Nucleus accumbens (tissue), 56 donors: ENCODE data around the gene TLCD1.
A peak's percentile ranks its signal among the peaks of the same experiment; 100 is the strongest.

Experiments used
- DNase-seq, 56 donors: peaks; one replicate each; lab custom pipeline; 2025; lab: John Stamatoyannopoulos, UW

Gene TLCD1

DNA sequence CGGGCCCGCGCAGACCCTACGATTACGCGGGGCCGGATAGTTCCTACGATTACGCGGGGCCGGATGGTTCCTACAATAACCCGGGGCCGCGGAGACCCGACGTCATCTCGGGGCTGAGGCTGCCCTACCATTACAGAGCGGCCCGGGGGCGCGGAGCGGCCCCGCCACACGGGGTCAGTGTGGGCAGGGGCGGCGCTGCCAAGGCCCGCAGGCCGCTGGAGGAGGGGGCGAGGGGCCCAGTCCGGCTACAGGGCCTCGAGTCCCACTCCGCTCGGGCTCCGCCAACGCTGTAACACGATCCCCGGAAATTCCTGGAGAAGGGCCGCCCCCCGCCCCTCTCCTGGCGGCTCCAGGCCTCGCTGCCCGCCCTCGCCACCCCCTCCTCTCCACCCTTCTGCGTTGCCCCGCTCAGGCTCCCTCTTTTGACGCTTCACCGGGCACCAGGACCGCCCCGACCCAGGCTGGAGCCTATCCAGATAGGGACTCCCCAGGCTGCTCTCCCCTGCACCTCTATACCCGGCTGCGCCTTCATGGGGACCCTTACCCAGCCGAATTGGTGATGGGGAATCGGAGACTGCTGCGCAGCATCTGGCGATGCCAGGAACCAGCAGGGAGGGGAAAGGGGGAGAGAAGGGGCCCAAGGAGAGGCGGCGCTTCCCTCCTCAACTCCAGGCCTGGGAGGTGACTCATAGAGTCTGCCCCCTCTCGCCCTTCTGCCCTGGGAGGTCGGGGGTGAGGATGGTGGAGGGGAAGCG lies 8.3 kb downstream of the TLCD1 start, which contains the start of gene RAB34:
RAB34 (minus strand) TSS at position 291 of the 755 bp plus-strand sequence. CDS start 602 bp downstream, outside the sequence.
- peak in 35 of 56 donors; percentile 12 to 70 (median 41) for DNase-seq

DNA sequence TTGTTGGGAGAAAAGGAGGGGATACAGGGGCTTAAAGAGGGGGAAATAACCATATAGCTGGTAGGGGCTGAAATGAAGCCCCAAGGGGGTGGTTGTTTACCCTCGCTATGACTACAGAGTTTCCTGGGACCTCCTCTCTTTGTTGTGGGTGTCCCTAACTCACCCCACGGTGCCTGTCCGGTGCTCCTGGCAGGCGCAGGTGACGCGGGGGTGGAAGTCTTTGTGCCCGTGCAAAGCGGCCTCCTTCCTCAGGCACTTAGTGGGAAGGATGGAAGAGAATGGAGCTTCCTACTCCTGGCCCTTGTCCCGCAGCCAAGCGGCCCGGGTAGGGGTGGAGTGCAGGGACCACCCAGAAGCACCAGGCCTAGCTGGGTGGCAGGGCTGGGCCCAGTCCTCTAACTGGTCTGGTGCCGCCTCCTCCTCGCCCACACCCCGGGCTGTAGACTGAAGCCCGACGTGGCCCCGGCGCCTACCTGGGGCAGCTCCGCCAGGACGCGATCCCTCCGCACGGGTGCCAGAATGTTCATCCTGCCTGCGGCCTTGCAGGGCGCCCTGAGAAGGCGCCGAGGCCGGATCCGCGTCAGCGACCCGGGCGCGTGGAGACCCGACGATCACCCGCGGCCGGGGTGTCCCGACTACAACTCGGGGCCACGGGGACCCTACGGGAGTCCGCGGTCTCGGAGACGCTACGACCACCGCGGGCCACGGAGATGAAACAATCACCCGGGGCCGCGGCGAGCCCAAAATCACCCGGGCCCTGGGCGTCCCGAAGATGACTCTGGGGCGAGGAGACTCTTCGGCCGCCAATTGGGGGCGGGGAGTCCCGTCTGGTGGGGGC lies 9.1 kb downstream of the TLCD1 start:
- peak in 1 of 56 donors; percentile 20 for DNase-seq

DNA sequence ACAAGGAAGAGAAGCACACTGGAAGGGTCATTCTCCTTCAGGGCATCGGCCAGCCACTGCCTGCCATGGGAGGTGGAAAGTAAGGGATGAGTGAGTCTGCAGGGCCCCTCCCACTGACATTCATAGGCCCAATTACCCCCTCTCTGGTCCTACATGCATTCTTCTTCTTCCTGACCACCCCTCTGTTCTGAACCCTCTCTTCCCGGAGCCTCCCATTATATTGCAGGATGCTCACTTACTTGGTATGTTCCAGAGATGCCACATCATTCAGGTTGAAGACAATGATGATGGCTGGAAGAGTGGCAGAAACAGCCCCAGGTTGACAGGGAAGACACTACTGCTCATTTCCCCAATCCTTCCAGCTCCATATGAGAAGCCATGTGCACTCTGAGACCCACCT lies 10.8 kb downstream of the TLCD1 start:
- DNase-seq: no peak

DNA sequence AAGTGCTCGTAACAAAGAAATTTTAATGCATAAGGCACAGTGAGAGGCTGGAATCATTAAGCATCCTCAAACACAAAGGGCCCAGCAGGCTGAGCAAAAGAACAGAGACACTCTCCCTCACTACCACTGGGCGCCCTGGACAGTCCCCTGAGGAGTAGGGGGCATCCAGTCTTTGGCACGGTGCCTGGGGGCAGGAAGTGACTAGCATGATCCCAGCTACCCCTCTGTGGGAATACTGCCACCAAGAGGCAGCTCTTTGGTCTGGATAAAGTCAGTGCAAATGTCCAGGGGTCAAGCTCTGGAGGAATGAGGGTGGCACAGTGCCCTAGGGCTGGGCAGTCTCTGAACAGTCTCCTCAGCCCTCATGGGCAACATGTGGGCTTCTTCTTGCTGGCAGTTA lies 11.8 kb downstream of the TLCD1 start:
- DNase-seq: no peak

DNA sequence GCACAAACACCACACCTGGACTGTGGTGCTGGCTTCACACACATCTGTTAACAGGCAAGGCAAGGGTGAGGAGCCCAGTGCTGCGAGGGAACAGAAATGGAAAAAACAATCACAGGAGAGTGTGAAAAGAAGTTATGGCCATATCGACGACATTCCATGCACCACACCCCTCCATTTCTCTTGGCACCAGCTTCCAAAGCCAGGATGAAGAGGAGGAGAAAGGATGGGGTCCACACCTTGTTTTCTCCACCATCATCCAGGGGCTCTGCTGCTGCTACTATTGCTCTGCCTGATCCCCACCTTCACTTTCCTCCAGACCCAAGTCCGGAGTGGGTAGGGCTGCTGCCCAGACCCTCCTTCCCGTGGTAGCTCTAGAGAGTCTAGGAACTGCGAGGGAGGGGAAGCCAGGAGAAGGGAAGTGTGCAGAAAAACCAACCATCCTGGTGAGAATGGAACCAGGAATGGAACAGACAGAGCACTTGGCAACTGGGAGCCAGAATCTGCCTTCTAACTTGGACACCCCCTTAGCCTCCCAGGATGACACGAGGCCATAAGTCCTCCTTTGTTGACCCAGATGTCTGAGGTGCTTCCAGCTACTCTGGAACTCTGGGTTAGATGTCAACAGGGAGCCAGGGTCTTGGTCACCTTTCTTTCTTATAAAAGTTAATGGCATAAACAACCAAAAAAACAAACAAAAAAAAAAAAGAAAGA lies 13.2 kb downstream of the TLCD1 start:
- DNase-seq: no peak

DNA sequence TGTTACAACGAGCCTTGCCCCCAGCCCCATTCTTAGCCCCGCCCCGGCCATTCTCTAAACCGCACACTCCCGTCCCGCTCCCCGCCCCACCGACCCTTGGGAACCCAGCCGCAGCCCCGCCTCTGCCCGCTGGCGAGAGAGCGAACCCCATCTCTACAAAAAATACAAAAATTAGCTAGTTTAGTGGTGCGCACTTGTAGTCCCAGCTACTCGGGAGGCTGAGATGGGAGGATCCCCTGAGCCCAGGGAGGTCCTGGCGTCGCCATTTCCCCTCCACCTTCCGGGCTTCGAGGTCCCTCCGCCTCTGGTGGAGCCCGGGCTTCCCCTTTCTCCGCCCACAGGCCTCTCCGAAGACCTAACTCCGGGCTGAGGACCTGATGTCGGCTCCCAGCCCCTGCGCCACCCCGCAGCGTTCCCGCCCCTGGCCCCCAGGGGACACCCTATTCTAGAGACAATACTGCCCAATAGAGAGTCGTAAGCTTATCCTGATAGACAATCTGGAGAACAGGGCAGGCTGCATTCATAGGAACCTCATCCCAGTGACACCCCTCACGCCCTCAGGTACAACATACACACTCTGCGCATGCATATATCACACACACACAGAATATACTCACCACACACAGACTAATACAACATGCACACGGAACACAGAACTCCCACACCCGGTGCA lies 13.9 kb downstream of the TLCD1 start:
- no peak for DNase-seq

DNA sequence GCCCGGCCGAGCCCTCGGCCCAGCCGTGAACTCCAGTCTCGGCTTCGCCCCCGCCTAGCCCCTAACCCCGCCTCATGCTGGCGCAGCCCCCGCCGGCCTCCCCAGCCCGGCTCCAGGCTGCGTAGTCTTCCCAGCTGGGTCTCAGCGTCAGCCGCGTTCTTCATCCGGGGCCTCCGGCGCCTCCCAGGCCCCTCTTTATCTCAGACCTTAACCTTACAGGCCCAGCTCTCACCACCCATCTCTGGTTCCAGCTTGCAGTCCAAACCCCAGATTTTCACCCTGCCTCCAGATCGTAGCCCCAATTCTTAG lies 14.4 kb downstream of the TLCD1 start, which contains the start of gene PROCA1:
PROCA1 (minus strand) TSS at position 166 of the 309 bp plus-strand sequence. CDS start 228 bp downstream, outside the sequence.
- DNase-seq: peak in 2 of 56 donors; percentile 57 to 60

DNA sequence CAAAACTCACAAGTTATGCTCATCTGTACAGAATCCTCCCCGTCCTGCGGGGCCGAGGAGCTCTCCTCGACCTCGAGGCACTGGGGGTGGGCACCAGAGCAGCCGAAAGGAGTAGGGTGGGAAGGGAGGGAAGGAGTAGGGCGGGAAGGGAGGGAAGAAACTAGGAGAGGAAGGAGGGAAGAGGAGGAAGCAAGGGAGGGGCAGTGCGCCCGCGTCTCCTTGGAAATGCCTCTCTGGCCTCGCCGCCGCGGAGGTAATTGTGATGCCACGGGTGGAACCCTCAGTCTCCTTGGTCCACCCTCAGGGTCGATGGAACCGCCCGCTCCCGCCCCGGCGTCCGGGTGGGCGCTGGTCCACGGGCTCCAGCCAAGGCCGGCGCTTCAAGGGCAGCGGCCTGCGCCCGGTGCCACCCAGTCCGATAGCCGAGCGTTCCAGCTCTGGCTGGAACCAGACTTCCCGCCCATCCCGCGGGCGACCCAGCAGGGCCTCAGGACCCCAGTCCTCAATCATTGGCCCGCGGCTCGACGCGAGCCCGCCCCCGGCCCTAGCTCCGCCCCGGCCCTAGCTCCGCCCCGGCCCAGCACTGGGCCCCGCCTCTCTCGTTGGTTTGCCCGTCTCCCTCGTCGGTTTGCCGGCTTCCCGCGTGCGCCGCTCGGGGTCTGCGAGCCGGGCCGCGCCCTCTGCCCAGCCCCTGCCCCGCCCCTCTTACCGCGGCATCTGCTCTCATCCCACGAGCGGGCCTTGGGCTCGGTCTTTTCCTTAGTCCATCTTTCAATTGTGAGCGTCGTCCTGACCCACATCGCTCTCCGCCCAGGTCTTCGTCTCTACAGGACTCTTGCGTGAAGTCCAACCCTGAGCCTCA lies 14.9 kb downstream of the TLCD1 start:
- DNase-seq: peak; percentile 47 to 95 (median 81)

DNA sequence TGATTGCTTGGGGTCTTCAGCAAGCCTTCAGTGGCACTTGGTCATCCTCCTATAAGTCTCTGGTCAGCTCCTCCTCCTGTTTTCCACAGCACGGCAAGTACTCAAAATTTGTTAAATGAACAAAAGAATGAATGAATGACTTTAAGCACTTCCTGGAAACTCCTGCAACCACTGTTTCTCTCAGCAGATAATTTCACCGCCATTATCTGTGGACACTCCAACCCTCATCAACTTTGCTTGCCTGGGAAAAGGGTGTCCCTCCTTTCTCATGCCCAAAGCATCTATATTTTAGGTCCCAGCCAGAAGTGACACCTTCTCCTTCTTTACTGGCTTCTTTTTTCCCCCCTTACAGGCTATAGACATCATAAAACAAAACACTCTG lies 18.7 kb downstream of the TLCD1 start:
- no peak for DNase-seq

DNA sequence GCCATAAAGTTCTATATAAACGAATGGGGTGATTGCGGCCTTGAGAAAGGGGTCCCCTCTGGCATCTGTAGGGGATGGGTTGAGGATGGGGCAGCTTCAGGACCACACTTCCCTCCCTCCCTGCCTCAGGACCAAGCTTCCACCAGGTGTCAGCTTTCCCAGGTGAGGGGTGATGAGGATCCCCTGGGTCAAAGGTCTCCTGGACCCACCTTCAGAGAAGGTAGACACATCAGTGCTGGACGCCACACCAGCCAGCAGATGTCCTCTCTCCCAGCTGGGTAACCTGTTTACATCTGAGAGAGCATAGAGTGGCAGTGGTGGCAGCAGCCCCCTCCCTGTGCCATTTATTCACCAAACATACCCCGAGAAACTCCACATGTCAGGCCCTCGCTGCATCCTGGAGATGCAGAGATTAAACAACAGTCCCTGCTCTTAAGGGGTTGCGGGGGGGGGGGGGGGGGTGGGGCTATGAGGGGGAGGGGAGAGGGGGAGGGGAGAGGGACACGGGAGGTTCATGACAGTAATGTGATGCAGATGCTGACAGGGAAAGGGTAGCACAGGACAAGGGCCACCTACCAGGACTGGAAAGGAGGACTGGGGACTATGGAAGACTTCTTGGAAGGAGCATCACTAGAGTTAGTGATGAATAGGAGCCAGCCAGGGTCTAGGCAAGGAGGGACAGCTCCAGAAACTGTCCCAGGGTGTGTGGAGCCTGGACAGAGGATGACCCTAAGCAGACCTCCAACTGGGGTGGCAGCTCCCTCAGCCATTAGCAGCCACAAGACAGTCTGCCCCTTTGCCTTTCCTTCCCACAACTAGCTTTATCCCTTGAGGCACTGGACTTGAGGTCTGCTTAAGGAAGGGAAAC lies 19.3 kb downstream of the TLCD1 start:
- no peak for DNase-seq

DNA sequence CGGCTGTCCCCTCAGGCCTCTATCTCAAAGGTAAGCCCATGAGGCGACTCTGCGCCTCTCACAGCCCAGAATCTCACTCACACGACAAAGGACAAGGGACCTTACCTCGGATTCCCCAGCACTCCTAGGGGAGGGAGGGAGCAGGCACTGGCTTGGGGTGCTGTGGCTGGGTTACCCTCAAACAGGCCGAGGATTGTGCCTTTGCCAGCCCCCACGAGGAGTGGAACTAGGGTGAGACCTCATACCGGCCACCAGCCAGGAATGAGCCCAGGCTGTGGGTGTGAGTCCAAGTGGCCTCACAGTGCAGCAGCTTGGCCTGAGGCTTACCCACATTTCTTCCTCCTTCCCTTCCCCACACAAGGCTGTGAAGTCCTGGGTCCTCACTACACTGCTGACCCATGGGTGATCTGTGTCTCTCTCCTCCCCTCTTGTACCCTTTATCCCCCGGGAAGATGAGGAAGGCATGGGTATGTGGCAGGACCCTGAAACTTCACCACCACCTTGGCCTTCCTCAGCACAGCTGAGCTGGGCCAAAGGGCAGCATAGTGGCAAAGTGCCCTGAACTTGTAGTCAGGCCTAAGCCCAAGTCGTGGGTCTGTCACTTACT lies 20.2 kb downstream of the TLCD1 start:
- no peak for DNase-seq

DNA sequence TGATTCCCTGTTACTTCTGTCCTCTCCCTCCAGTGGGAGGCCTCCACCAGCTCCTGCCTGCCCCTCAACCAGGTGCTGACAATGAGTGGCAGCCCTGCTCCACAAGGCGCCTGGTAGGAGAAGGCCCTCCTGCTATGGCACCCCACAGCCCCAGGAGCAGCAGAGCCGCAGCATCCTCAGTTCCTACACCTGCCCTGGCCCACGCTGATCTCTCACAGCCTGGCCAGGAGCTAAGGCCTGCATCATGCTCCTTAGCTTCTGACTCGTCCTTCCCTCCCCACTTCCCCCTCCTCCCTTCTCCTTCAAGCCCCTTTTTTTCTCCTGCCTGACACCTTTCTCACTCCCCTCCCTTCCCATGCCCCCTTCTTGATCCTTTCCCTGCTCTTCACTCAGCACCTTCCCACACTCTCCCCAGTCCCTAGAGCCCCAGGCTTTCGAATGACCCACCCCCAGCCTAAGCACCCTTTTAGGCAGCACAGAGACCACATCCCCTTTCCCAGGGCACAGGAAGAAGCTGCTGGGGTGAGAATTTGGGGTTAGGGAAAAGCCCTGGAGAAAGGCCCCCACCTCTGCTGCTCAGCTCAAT lies 20.9 kb downstream of the TLCD1 start:
- no peak for DNase-seq

DNA sequence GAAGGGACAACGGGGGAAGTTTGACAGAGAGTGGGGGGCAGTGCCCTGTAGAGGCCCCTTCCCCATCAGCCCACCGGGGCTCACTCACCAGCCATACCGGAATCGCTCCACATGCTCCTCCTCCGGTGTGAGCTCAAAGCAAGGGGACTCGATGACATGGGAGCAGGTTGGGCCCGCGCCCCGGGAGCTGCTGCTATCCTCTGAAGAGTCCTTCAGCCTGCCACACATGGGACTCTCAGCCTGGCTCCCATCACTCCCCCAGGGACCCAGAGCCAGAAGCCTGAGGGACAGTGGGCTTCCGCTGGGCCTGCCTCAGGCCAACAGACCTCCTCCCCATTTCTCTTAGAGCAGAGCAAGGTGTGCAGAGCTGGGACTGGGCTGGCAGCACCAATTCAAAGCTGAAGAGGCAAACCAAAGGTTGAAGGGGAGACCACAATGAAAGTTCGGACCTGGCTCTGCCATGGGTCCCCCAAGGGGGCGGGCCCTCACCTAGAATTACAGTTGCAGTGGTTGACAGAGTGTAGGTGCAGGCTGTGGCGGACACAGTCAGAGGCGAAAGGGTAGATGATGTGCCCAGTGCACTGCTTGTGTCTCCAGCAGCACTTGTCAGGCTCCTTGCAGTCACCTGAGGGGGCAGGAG lies 21.7 kb downstream of the TLCD1 start:
- DNase-seq: no peak

DNA sequence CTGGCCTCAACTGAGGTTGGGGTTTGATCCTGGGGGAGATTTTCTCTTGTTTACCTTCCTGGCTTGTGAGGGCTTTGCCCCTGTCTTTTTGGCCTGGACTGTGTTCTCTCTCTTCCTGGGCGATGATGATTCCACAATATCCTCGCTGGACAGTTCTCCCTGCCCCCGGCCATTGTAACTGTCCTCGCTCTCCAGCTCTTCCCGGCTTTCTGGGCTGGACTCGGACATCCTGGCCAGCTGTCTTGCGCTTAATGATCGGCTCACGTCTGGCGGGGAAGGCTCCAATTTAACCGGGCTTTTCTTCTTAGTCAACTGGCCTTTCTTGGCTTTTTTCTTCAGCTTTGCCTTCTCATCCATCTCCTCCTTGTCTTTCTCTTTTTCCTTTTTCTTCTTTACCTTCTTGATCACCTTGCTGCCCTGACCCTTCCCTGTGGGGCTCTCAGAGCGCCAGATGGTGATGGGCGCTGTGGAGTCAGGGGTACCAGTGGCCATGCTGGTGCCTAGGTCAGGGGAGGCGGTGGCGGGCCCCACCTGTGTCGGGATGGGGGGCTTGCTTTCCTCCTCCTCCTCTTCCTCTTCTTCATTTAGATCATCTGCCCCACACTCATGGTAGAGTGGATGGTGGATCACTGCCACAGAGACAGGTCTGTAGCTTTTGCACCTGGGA lies 22.3 kb downstream of the TLCD1 start:
- DNase-seq: no peak

DNA sequence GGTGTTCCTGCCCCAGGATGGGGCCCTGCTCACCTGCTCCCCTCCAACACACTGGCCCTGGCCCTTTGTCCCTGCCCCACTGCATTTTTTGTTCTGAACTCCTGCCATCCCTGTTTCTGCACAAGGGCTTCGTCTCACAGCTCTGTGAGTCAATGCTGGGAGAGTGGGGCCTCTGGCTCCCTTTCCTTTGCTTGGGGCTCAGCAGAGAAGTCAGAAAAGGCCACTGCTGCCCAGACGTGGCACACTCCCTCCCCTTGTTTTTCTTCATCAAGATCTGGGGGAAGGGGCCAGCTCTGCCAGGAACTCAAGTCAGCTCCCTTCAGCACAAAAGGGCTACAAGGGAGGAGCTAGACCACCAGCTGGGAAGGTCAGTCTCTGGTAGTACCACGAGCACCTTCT lies 23.3 kb downstream of the TLCD1 start:
- peak in 1 of 56 donors; percentile 18 for DNase-seq

DNA sequence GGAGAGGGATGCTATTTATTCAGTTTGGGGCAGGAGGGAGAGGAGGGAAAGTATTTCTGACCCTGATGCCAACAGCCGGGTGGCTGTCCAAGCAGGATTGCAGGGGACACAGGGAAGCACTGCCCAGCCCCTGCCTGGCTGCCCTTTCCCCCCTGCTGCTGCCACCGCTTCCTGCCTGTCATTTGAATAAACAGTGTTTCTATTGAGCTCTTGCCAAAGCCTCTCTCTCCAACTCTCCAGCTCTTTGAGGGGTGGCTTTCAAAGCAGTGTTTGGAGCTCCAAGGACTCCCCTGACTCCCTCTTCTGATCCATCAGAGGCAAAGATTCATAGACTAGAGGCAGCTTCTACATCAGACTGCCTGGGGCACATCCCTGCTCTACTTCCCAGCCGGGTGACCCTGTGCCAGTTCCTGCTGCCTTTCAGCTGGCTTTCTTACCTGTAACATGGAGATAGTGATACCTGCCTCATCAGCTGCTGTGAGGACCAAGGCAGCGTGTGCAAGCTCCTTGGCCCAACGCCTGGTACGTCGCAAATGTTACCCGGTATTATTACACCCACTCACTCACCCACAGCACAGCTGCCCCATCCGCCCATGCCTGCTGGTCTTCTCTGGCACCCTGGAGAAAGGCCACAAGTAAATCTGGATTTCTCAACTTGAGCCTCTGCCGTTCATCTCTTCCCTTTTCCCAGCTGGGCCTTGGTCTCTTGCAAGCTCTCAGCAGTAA lies 23.8 kb downstream of the TLCD1 start:
- peak in 48 of 56 donors; percentile 14 to 75 (median 52) for DNase-seq
